ACHN (cell line): ENCODE data around the gene SOX15.

ENCODE experiments used
- DNase-seq: peaks from one replicate; pipeline ENCODE4 v3.0.0-alpha.2; 2015
- in situ Hi-C: cut with HindIII; loops from 2 replicates; pipeline ENCODE4 v1.10.0; 2017; ENCODE audit warnings: low sequenced_read_pairs, low pct_ligation_motif_present, low pct_unique_long_range_greater_than_20kb

The SOX15 gene

GRCh38 chr17:7544911-7545310 is 45.0 kb downstream of the SOX15 start:
- DNase-seq, result no peak
- in situ Hi-C loops, result no loop called here

- no peak for DNase-seq
- in situ Hi-C loops, result no loop called here
These were observed 48.7 kb downstream of the SOX15 start for GRCh38 chr17:7541074-7541621.

DNA sequence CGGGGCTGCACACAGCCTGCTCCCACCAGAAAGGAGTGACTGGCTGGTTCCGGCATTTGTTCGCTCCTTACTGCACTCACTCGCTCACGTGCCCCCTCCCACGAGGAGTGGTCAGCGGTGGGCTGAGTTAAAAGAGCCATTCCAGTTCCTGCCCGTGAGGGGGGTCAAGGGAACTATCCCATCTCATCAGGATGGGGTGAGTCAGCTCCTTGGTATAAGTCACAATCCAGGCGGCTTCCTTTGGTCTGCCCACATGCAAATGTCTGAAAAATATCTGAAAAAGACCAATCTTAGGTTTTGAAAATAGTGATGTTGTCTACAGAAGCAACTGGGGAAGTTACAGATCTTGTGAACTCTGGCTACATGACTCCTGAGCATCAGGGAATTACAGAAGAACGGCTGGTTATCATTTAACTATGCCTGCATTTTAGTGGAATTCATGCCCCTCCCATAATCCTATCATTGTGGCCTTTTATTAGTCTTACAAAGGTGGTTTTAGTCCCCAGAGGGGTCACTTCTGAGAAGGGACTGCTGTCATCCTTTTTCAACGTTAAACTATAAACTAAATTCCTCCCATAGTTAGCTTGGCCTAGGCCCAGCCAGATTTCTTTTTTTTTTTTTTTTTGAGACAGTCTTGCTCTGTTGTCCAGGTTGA is 50.9 kb downstream of the SOX15 start:
- no peak for DNase-seq
- in situ Hi-C loops, result no loop called here
